SKM-1 treated with dmso at 0.1 percent for 144 hours (cell line): Measurements from ENCODE around the gene PDE7B.
"Not testable (repeated sequence)": the region's sequence is repeated elsewhere in the genome, so short reads cannot be mapped to it uniquely, and the experiment has no call there.

ENCODE experiments used
- DNase-seq: peaks from one replicate; lab custom pipeline; 2025; ENCODE audit not compliant: unreplicated experiment; lab: John Stamatoyannopoulos, UW

PDE7B gene

GRCh38 chr6:136216503-136217401 is 365.3 kb downstream of the PDE7B start:
- no peak for DNase-seq

GRCh38 chr6:136224974-136225373 is 373.5 kb downstream of the PDE7B start:
- DNase-seq: not testable (repeated sequence)

GRCh38 chr6:136225496-136225895 is 374.0 kb downstream of the PDE7B start:
- DNase-seq: no peak

- DNase-seq: peak; percentile 66
Observed at GRCh38 chr6:136226027-136226673, 374.6 kb downstream of the PDE7B start.

GRCh38 chr6:136226674-136227377 is 375.3 kb downstream of the PDE7B start:
- no peak for DNase-seq

GRCh38 chr6:136228814-136229213 is 377.3 kb downstream of the PDE7B start:
- peak; percentile 61 for DNase-seq

- DNase-seq: no peak
Observed at GRCh38 chr6:136230219-136230853, 378.8 kb downstream of the PDE7B start.

- no peak for DNase-seq
Observed at GRCh38 chr6:136232701-136233100, 381.2 kb downstream of the PDE7B start.

GRCh38 chr6:136235233-136235564 is 383.7 kb downstream of the PDE7B start:
- DNase-seq: no peak

GRCh38 chr6:136236466-136237293 is 385.2 kb downstream of the PDE7B start:
- no peak for DNase-seq

- no peak for DNase-seq
Observed at GRCh38 chr6:136244061-136244616, 392.6 kb downstream of the PDE7B start.
